HG02870 (cell line): Measurements from ENCODE around the gene JAM2.
"Not testable (repeated sequence)": the region's sequence is repeated elsewhere in the genome, so short reads cannot be mapped to it uniquely, and the experiment has no call there.

Experiments used
- ATAC-seq: cut with Tn5 transposase; IDR thresholded peaks from one replicate; pipeline ENCODE4 v1.9.1; 2021; ENCODE audit warnings: mild to moderate bottlenecking, moderate library complexity; ENCODE audit not compliant: unreplicated experiment

Gene JAM2

GRCh38 chr21:25638660-25639550 lies at the start of gene JAM2:
Gene JAM2, plus strand, starts transcription at chr21:25639258. Its CDS starts 564 bp downstream, at chr21:25639822.
- ATAC-seq, result peak; percentile 46

GRCh38 chr21:25589887-25590286 lies 49.2 kb upstream of the JAM2 start:
- no peak for ATAC-seq

- peak; percentile 90 for ATAC-seq
These were observed 31.7 kb upstream of the JAM2 start, which contains the start of gene MRPL39 for GRCh38 chr21:25607151-25608043. Gene MRPL39, minus strand, starts transcription at chr21:25607481. Its CDS starts 6 bp downstream, at chr21:25607475.

GRCh38 chr21:25608044-25608737 lies 30.9 kb upstream of the JAM2 start:
- ATAC-seq, result peak; percentile 77

GRCh38 chr21:25614441-25614840 lies 24.6 kb upstream of the JAM2 start:
- no peak for ATAC-seq

GRCh38 chr21:25615880-25616279 lies 23.2 kb upstream of the JAM2 start:
- ATAC-seq, result no peak

GRCh38 chr21:25619198-25619597 lies 19.9 kb upstream of the JAM2 start:
- no peak for ATAC-seq

- ATAC-seq, result no peak
These were observed 14.5 kb upstream of the JAM2 start for GRCh38 chr21:25624511-25624910.

GRCh38 chr21:25625036-25625435 lies 14.0 kb upstream of the JAM2 start:
- ATAC-seq, result no peak

- ATAC-seq, result not testable (repeated sequence)
These were observed 13.1 kb upstream of the JAM2 start for GRCh38 chr21:25625776-25626555.

- ATAC-seq, result no peak
These were observed 12.3 kb upstream of the JAM2 start for GRCh38 chr21:25626757-25627156.

GRCh38 chr21:25632296-25632695 lies 6.8 kb upstream of the JAM2 start:
- no peak for ATAC-seq

- ATAC-seq, result no peak
These were observed 3.7 kb upstream of the JAM2 start for GRCh38 chr21:25635310-25635709.

GRCh38 chr21:25636727-25637126 lies 2.3 kb upstream of the JAM2 start:
- ATAC-seq, result peak; percentile 33

- ATAC-seq, result no peak
These were observed 1.0 kb upstream of the JAM2 start for GRCh38 chr21:25637851-25638659.

- ATAC-seq, result peak; percentile 65
These were observed 618 bp downstream of the JAM2 start for GRCh38 chr21:25639551-25640201.

- ATAC-seq, result peak; percentile 23
These were observed 1.3 kb downstream of the JAM2 start for GRCh38 chr21:25640202-25640942.

- no peak for ATAC-seq
These were observed 1.9 kb downstream of the JAM2 start for GRCh38 chr21:25640943-25641292.
